HepG2 (cell line): ENCODE measurements around the gene ATP4A. TPM values are rescaled to one million over a fixed set of nuclear protein-coding genes. Genes with fewer than 3 reads are reported as not detected.
A peak's percentile ranks its signal among the peaks of the same experiment; 100 is the strongest.

Experiments used
- BORCS8-MEF2B ChIP-seq: sonication (generic); formaldehyde crosslinking; IDR thresholded peaks from 2 replicates; pipeline ENCODE4 v1.8.0; 2022; ENCODE audit warnings: mild to moderate bottlenecking, missing genetic modification reagents
- ESRRA ChIP-seq: sonication (generic); formaldehyde crosslinking; IDR thresholded peaks from 2 replicates; pipeline ENCODE4 v1.5.1; 2020; ENCODE audit warnings: mild to moderate bottlenecking, low read depth, missing genetic modification reagents
- NAIF1 ChIP-seq: sonication (generic); formaldehyde crosslinking; IDR thresholded peaks from 2 replicates; pipeline ENCODE4 v1.5.0; 2020; ENCODE audit warnings: mild to moderate bottlenecking, missing genetic modification reagents, borderline replicate concordance
- NR2C2 ChIP-seq: sonication (generic); formaldehyde crosslinking; IDR thresholded peaks from 2 replicates; pipeline ENCODE4 v1.4.0; 2020; ENCODE audit warnings: missing genetic modification reagents, mild to moderate bottlenecking, moderate library complexity, borderline replicate concordance
- PAX8 ChIP-seq: sonication (generic); formaldehyde crosslinking; IDR thresholded peaks from 2 replicates; pipeline ENCODE4 v1.8.0; 2022; ENCODE audit warnings: mild to moderate bottlenecking, missing genetic modification reagents, borderline replicate concordance
- RAD51 ChIP-seq: fragments of 450-650 bp; IDR thresholded peaks from 2 replicates; pipeline ENCODE4 v1.6.1; 2016; ENCODE audit warnings: borderline replicate concordance
- RBM22 ChIP-seq: fragments of 200-400 bp; formaldehyde crosslinking; optimal IDR thresholded peaks from 2 replicates; pipeline ENCODE3; 2017; ENCODE audit warnings: mild to moderate bottlenecking, low read length, moderate library complexity
- SMAD3 ChIP-seq: sonication (generic); formaldehyde crosslinking; IDR thresholded peaks from 2 replicates; pipeline ENCODE4 v1.4.0; 2020; ENCODE audit warnings: missing genetic modification reagents
- ZC3H4 ChIP-seq: sonication (generic); formaldehyde crosslinking; IDR thresholded peaks from 2 replicates; pipeline ENCODE4 v1.4.0; 2020; ENCODE audit warnings: missing genetic modification reagents, borderline replicate concordance
- ZNF292 ChIP-seq: sonication (generic); formaldehyde crosslinking; IDR thresholded peaks from 2 replicates; pipeline ENCODE4 v1.8.1; 2022; ENCODE audit warnings: mild to moderate bottlenecking, low read depth, missing genetic modification reagents, borderline replicate concordance
- ZNF318 ChIP-seq: sonication (generic); formaldehyde crosslinking; IDR thresholded peaks from 2 replicates; pipeline ENCODE4 v1.4.0; 2020; ENCODE audit warnings: mild to moderate bottlenecking, missing genetic modification reagents
- ZNF891 ChIP-seq: sonication (generic); formaldehyde crosslinking; IDR thresholded peaks from 2 replicates; pipeline ENCODE4 v1.5.0; 2020; ENCODE audit warnings: mild to moderate bottlenecking, missing genetic modification reagents
- ZSCAN30 ChIP-seq: sonication (generic); formaldehyde crosslinking; IDR thresholded peaks from 2 replicates; pipeline ENCODE4 v1.5.0; 2020; ENCODE audit warnings: mild to moderate bottlenecking, missing genetic modification reagents
- polyA plus RNA-seq, 8 experiments: library from polyadenylated mRNA; depleted of rRNA in 3 of 8; stranded (reverse) in 7 of 8; unstranded in 1 of 8; fragments of >200 nt; fragmentation: Illumina TruSeq in 4 of 8; extraction: Trizol in 4 of 8; gene quantifications; 2 replicates each; pipeline versions ENCODE4 v1.2.1 to v1.2.3, GENCODE V29; 2011 to 2016; ENCODE audit warnings: low read depth in 4 of 8, missing spikeins in 1 of 8, mixed read lengths in 1 of 8; ENCODE audit not compliant: insufficient read depth in 1 of 8
- total RNA-seq, 5 experiments: library from RNA; depleted of rRNA; stranded (reverse); fragments of >200 nt; fragmentation: Illumina TruSeq; extraction: Trizol; gene quantifications; 2 replicates each; pipeline ENCODE4 v1.2.3, GENCODE V29; 2016; ENCODE audit warnings: low read depth in 1 of 5
- TF ChIP-seq, protein P1 (sequence below): sonication (generic); formaldehyde crosslinking; IDR thresholded peaks from 2 replicates; pipeline ENCODE4 v1.8.0; 2023; ENCODE audit warnings: mild to moderate bottlenecking, missing genetic modification reagents
- TF ChIP-seq, protein P2 (sequence below): sonication (generic); formaldehyde crosslinking; IDR thresholded peaks from 2 replicates; pipeline ENCODE4 v1.4.0; 2020; ENCODE audit warnings: missing genetic modification reagents

Gene ATP4A
- total and polyA plus RNA-seq, 2 of the 13 experiments (the other 11 are each of a cell fraction or from before 2014, with no cell fraction given): 0.08 to 0.11 TPM

GRCh38 chr19:35552534-35553384 is 10.7 kb downstream of the ATP4A start (continued):
- TF ChIP-seq ZNF318 (0 out of 2 replicates have a peak, but pooled peaks have one; percentile 48), ESRRA (CRISPR knock-in tag) (peak; percentile 99), BORCS8-MEF2B (CRISPR knock-in tag) (no peak), ZNF292 (CRISPR knock-in tag) (peak; percentile 83; the same call in 1 of the 2 replicates), NAIF1 (CRISPR knock-in tag) (no peak), NR2C2 (CRISPR knock-in tag) (peak; percentile 90), RAD51 (no peak), PAX8 (CRISPR knock-in tag) (0 out of 2 replicates have a peak, but pooled peaks have one; percentile 30), ZC3H4 (CRISPR knock-in tag) (no peak), SMAD3 (CRISPR knock-in tag) (no peak), ZNF891 (CRISPR knock-in tag) (no peak), ZSCAN30 (CRISPR knock-in tag) (no peak), RBM22 (no peak)
- TF ChIP-seq, protein P1, sequence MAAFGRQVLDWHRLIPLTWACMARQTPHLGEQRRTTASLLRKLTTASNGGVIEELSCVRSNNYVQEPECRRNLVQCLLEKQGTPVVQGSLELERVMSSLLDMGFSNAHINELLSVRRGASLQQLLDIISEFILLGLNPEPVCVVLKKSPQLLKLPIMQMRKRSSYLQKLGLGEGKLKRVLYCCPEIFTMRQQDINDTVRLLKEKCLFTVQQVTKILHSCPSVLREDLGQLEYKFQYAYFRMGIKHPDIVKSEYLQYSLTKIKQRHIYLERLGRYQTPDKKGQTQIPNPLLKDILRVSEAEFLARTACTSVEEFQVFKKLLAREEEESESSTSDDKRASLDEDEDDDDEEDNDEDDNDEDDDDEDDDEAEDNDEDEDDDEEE: no peak
- TF ChIP-seq, protein P2, sequence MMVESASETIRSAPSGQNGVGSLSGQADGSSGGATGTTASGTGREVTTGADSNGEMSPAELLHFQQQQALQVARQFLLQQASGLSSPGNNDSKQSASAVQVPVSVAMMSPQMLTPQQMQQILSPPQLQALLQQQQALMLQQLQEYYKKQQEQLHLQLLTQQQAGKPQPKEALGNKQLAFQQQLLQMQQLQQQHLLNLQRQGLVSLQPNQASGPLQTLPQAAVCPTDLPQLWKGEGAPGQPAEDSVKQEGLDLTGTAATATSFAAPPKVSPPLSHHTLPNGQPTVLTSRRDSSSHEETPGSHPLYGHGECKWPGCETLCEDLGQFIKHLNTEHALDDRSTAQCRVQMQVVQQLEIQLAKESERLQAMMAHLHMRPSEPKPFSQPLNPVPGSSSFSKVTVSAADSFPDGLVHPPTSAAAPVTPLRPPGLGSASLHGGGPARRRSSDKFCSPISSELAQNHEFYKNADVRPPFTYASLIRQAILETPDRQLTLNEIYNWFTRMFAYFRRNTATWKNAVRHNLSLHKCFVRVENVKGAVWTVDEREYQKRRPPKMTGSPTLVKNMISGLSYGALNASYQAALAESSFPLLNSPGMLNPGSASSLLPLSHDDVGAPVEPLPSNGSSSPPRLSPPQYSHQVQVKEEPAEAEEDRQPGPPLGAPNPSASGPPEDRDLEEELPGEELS: 0 out of 2 replicates have a peak, but pooled peaks have one; percentile 34
